NB4 (cell line): ENCODE data around the gene XPO4.

Source experiments
- POLR2A ChIP-seq: IDR thresholded peaks from 2 replicates; pipeline ENCODE4 v1.6.1; 2011; ENCODE audit warnings: mild to moderate bottlenecking; ENCODE audit not compliant: insufficient read length; ENCODE audit errors: extremely low read depth
- TF ChIP-seq, protein P1 (sequence below): IDR thresholded peaks from one replicate; pipeline ENCODE4 v1.5.1; 2012; ENCODE audit warnings: low read depth, low read length

DNA sequence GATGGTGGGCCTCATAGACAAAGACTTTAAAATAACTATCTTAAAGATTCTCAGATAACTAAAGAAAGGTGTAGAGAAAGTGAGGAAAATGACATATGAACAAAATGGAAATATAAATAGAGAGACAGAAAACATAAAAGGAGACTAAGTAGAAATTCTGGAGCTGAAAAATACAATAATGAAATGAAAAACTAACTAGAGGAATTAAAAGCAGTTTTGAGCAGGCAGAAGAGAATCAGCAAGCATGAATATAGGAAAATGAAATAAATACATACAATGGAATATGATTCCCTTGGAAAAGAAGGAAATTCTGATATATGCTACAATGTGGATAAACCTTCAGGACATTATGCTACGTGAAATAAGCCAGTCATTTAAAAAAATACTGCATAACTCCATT is 132.7 kb downstream of the XPO4 start:
- TF ChIP-seq, protein P1, sequence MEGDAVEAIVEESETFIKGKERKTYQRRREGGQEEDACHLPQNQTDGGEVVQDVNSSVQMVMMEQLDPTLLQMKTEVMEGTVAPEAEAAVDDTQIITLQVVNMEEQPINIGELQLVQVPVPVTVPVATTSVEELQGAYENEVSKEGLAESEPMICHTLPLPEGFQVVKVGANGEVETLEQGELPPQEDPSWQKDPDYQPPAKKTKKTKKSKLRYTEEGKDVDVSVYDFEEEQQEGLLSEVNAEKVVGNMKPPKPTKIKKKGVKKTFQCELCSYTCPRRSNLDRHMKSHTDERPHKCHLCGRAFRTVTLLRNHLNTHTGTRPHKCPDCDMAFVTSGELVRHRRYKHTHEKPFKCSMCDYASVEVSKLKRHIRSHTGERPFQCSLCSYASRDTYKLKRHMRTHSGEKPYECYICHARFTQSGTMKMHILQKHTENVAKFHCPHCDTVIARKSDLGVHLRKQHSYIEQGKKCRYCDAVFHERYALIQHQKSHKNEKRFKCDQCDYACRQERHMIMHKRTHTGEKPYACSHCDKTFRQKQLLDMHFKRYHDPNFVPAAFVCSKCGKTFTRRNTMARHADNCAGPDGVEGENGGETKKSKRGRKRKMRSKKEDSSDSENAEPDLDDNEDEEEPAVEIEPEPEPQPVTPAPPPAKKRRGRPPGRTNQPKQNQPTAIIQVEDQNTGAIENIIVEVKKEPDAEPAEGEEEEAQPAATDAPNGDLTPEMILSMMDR: no peak
- TF ChIP-seq POLR2A: no peak
